GM12872 (cell line): Measurements from ENCODE around the gene IARS2.
A peak's percentile ranks its signal among the peaks of the same experiment; 100 is the strongest.

Experiments used
- TF ChIP-seq, protein P1 (sequence below): IDR thresholded peaks from 3 replicates; pipeline ENCODE4 v1.5.1; 2011; ENCODE audit warnings: low read depth, mild to moderate bottlenecking, low read length, moderate library complexity; ENCODE audit not compliant: insufficient read depth

Gene IARS2

DNA sequence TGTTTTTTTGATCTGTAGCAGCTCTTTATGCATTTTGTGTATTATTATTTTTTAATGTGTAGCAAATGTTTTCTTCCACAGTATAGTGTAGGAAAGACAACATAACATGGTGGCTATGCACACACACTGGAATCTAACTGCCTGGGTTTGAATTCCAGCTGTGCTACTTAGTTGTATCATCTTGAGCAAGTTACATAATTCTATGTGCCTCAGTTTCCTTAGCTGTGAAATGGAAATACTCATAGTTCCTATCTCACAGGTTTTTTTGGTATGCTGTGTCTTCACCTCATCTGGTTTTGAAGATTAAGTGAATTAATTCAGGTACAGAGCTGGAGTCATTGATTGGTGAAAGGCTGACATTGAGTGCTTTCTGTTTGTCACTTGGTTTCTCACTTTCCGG lies 1.2 kb upstream of the IARS2 start:
- TF ChIP-seq, protein P1, sequence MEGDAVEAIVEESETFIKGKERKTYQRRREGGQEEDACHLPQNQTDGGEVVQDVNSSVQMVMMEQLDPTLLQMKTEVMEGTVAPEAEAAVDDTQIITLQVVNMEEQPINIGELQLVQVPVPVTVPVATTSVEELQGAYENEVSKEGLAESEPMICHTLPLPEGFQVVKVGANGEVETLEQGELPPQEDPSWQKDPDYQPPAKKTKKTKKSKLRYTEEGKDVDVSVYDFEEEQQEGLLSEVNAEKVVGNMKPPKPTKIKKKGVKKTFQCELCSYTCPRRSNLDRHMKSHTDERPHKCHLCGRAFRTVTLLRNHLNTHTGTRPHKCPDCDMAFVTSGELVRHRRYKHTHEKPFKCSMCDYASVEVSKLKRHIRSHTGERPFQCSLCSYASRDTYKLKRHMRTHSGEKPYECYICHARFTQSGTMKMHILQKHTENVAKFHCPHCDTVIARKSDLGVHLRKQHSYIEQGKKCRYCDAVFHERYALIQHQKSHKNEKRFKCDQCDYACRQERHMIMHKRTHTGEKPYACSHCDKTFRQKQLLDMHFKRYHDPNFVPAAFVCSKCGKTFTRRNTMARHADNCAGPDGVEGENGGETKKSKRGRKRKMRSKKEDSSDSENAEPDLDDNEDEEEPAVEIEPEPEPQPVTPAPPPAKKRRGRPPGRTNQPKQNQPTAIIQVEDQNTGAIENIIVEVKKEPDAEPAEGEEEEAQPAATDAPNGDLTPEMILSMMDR: no peak

DNA sequence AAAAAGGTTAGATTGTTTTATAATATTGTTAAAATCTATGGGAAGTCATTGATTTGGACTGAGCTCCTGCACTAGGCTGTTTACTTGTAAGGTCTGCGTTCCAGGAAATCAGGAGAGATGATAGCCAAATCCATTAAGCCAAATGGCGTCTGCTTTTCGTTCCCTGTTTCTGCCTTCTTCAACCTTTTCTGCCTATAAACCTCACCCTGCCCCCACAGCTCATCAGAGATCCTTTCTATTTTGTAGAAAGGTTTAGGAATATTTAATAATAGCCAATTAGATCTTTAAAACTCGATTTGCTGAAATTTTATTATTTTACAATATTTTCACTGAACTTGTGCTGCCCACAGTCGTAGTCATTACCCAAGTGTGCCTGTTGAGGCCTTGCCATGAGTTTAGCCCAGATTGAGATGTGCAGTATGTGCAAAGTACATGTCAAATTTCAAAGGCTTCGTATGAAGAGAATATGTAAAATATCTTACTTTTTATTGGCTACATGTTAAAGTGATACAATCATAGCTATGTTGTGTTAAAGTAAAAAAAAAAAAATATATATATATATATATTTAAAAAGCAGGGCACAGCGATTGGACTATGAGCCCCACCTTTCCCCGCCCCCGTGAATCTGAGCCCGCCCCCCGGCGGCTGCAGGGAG lies 444 bp upstream of the IARS2 start:
- TF ChIP-seq, protein P1: no peak

- TF ChIP-seq, protein P1: no peak
Observed at GRCh38 chr1:220099826-220100225, 5.9 kb downstream of the IARS2 start.

GRCh38 chr1:220113136-220113695 lies 19.3 kb downstream of the IARS2 start:
- TF ChIP-seq, protein P1: peak; percentile 42; the same call in 2 of the 3 replicates

- TF ChIP-seq, protein P1: no peak
Observed at GRCh38 chr1:220119043-220119512, 25.1 kb downstream of the IARS2 start.

GRCh38 chr1:220121791-220122530 lies 28.0 kb downstream of the IARS2 start:
- TF ChIP-seq, protein P1: no peak

GRCh38 chr1:220123066-220123465 lies 29.1 kb downstream of the IARS2 start:
- TF ChIP-seq, protein P1: no peak
